SK-N-SH (cell line): ENCODE data around the gene RTP2. TPM values are rescaled to one million over a fixed set of nuclear protein-coding genes. Genes with fewer than 3 reads are reported as not detected.

Experiments
- CTCF ChIA-PET: fragments of 300-600, 350-600 bp; formaldehyde crosslinking; extraction: SDS; loops from one replicate; lab custom pipeline; 2021; lab: Yijun Ruan, JAX
- POLR2A ChIA-PET: fragments of 350-600 bp; sonication (Branson Sonifier 250); formaldehyde crosslinking; extraction: SDS; loops from one replicate; lab custom pipeline; 2020; ENCODE audit warnings: antibody characterized with exemption, inconsistent platforms; lab: Yijun Ruan, JAX
- DNase-seq: peaks from one replicate; pipeline ENCODE4 v3.0.0; 2012
- H2AFZ ChIP-seq: fragments of 200-600 bp; sonication (generic); 2 replicates; pipeline ENCODE4 v1.8.1; 2016; ENCODE audit warnings: antibody characterized with exemption, mild to moderate bottlenecking, low read depth
- H3F3A ChIP-seq: fragments of 200-600 bp; sonication (generic); replicated peaks from 2 replicates; pipeline ENCODE3; 2016; ENCODE audit warnings: antibody characterized with exemption, mild to moderate bottlenecking; ENCODE audit not compliant: insufficient read depth
- H3K27ac ChIP-seq, 2 experiments: fragments of 200-500 bp in 1 of 2; fragments of 200-600 bp in 1 of 2; sonication (Bioruptor generic) in 1 of 2; sonication (generic), shearing (Covaris generic) in 1 of 2; 2 replicates each; pipeline versions ENCODE4 v1.5.1 to v1.6.1; 2014 to 2016; ENCODE audit warnings: low read depth in 2 of 2, inconsistent platforms in 1 of 2, low read length in 1 of 2, mild to moderate bottlenecking in 1 of 2, mixed read lengths in 1 of 2
- H3K27me3 ChIP-seq: fragments of 200-600 bp; sonication (generic), shearing (Covaris generic); 2 replicates; pipeline ENCODE4 v1.6.1; 2016; ENCODE audit warnings: mixed run types; ENCODE audit not compliant: insufficient read depth
- H3K36me3 ChIP-seq, 2 experiments: fragments of 200-500 bp in 1 of 2; fragments of 200-600 bp in 1 of 2; sonication (Bioruptor generic) in 1 of 2; sonication (generic) in 1 of 2; replicated peaks in 1 of 2; 2 replicates each; pipeline versions ENCODE3 to v1.5.1; 2014 to 2016; ENCODE audit warnings: low read length in 1 of 2, mild to moderate bottlenecking in 1 of 2; ENCODE audit not compliant: insufficient read depth in 2 of 2, control insufficient read depth in 1 of 2
- H3K4me1 ChIP-seq, 2 experiments: fragments of 200-500 bp in 1 of 2; fragments of 200-600 bp in 1 of 2; sonication (Bioruptor generic) in 1 of 2; sonication (generic), shearing (Covaris generic) in 1 of 2; 2 replicates each; pipeline versions ENCODE4 v1.5.1 to v1.6.1; 2014 to 2016; ENCODE audit warnings: low read depth in 1 of 2, low read length in 1 of 2, mixed run types in 1 of 2; ENCODE audit not compliant: insufficient read depth in 2 of 2, control insufficient read depth in 1 of 2
- H3K4me2 ChIP-seq: fragments of 200-600 bp; sonication (generic), shearing (Covaris generic); 2 replicates; pipeline ENCODE4 v1.6.1; 2017; ENCODE audit warnings: mixed run types
- H3K4me3 ChIP-seq, 2 experiments: fragments of 200-500 bp in 1 of 2; fragments of 200-600 bp in 1 of 2; sonication (Bioruptor generic) in 1 of 2; sonication (generic), shearing (Covaris generic) in 1 of 2; 2 replicates each; pipeline versions ENCODE4 v1.5.1 to v1.8.1; 2014 to 2016; ENCODE audit warnings: low read depth in 2 of 2, inconsistent platforms in 1 of 2, low read length in 1 of 2, mild to moderate bottlenecking in 1 of 2, mixed read lengths in 1 of 2, moderate library complexity in 1 of 2
- H3K79me2 ChIP-seq: fragments of 200-600 bp; sonication (generic); 2 replicates; pipeline ENCODE4 v1.8.1; 2017; ENCODE audit warnings: mild to moderate bottlenecking; ENCODE audit not compliant: insufficient read depth
- H3K9ac ChIP-seq: fragments of 200-600 bp; sonication (generic); 2 replicates; pipeline ENCODE4 v1.6.1; 2017; ENCODE audit warnings: mixed run types
- H3K9me2 ChIP-seq: fragments of 200-600 bp; sonication (generic); 2 replicates; pipeline ENCODE4 v1.6.1; 2017; ENCODE audit warnings: mixed run types
- H3K9me3 ChIP-seq: fragments of 200-600 bp; sonication (generic); 2 replicates; pipeline ENCODE4 v1.6.1; 2017; ENCODE audit warnings: mixed run types, mild to moderate bottlenecking, moderate library complexity
- H4K20me1 ChIP-seq: fragments of 200-600 bp; sonication (generic); 2 replicates; pipeline ENCODE4 v1.6.1; 2017; ENCODE audit warnings: mild to moderate bottlenecking, mixed run types; ENCODE audit not compliant: insufficient read depth
- CHD2 ChIP-seq: fragments of 150-350 bp; IDR thresholded peaks from 2 replicates; pipeline ENCODE4 v1.6.1; 2018; ENCODE audit warnings: low read length; ENCODE audit not compliant: partially characterized antibody
- CTCF ChIP-seq: fragments of 200-600 bp; sonication (generic); IDR thresholded peaks from 2 replicates; pipeline ENCODE4 v1.6.1; 2017; ENCODE audit warnings: antibody characterized with exemption, mild to moderate bottlenecking, moderate library complexity
- EZH2phosphoT487 ChIP-seq: fragments of 200-600 bp; sonication (generic); IDR thresholded peaks from 2 replicates; pipeline ENCODE4 v1.6.1; 2017; ENCODE audit warnings: low read depth, mixed run types, mild to moderate bottlenecking, antibody characterized with exemption, moderate library complexity, borderline replicate concordance
- FOSL2 ChIP-seq: IDR thresholded peaks from 2 replicates; pipeline ENCODE4 v1.4.0; 2012; ENCODE audit warnings: low read depth, mild to moderate bottlenecking, moderate library complexity, borderline replicate concordance
- FOXJ3 ChIP-seq: sonication (generic); formaldehyde crosslinking; IDR thresholded peaks from 2 replicates; pipeline ENCODE4 v1.5.1; 2020; ENCODE audit warnings: mild to moderate bottlenecking, missing genetic modification reagents
- GATA2 ChIP-seq: sonication (generic); formaldehyde crosslinking; IDR thresholded peaks from 2 replicates; pipeline ENCODE4 v1.5.0; 2020; ENCODE audit warnings: mild to moderate bottlenecking, missing genetic modification reagents
- RAD21 ChIP-seq: IDR thresholded peaks from 2 replicates; pipeline ENCODE4 v1.6.1; 2012; ENCODE audit warnings: mild to moderate bottlenecking, low read length
- RFX5 ChIP-seq: IDR thresholded peaks from 2 replicates; pipeline ENCODE4 v1.6.1; 2012; ENCODE audit warnings: mild to moderate bottlenecking, improper control_type of control experiment, low read length
- RXRA ChIP-seq: IDR thresholded peaks from 2 replicates; pipeline ENCODE4 v1.4.0; 2012; ENCODE audit warnings: low read depth, mild to moderate bottlenecking, borderline replicate concordance
- SIN3A ChIP-seq: IDR thresholded peaks from 2 replicates; pipeline ENCODE4 v1.6.1; 2012; ENCODE audit warnings: low read depth, mild to moderate bottlenecking, low read length, moderate library complexity, borderline replicate concordance
- SMC3 ChIP-seq: IDR thresholded peaks from 2 replicates; pipeline ENCODE4 v1.6.1; 2012; ENCODE audit warnings: low read depth, low read length, improper control_type of control experiment
- ZBTB33 ChIP-seq: IDR thresholded peaks from 2 replicates; pipeline ENCODE4 v1.4.0; 2012; ENCODE audit warnings: low read depth, borderline replicate concordance
- WGBS: methylation state at CpG from one replicate; pipeline ENCODE4 v1.1.6; 2017; ENCODE audit warnings: low lambda C conversion rate; 5-methylcytosine and 5-hydroxymethylcytosine counted together
- polyA plus RNA-seq, 3 experiments: library from polyadenylated mRNA; depleted of rRNA; stranded (reverse); fragments of >200 nt; gene quantifications; 2 replicates each; pipeline ENCODE4 v1.2.3, GENCODE V29; 2012
- TF ChIP-seq, protein P1 (sequence below): fragments of 150-350 bp; IDR thresholded peaks from 2 replicates; pipeline ENCODE4 v1.6.1; 2017; ENCODE audit warnings: antibody characterized with exemption, low read length, low read depth, borderline replicate concordance

The RTP2 gene
- polyA plus RNA-seq, 1 of the 3 experiments (the other 2 are of a cell fraction): 0.07 TPM

GRCh38 chr3:187714404-187714979, 12.1 kb upstream of the RTP2 start:
- peak; percentile 65 for DNase-seq
- H3K27me3 ChIP-seq: no peaks in the 10 kb centered on the region; the same call in 1 of the 2 replicates
- H3K79me2 ChIP-seq: no peaks in the 10 kb centered on the region
- H3K9me2 ChIP-seq: no peaks in the 10 kb centered on the region
- ChIA-PET CTCF (interaction anchor here (0.6 to 7.6 kb wide), 22 partner anchors 9 to 1521 kb away, joined by 3 to 53 read pairs (median 4); partner anchors contain the start of genes BCL6 and RTP2), POLR2A (no interaction called here)
- H3K4me3 ChIP-seq: peak overlapping the region in 1 of 2 experiments; percentile 2; a peak in 1 of 4 replicates
- no peak overlapping the region for H2AFZ ChIP-seq
- H3K36me3 ChIP-seq: no peaks in the 10 kb centered on the region
- no peaks in the 10 kb centered on the region for H4K20me1 ChIP-seq
- H3K4me1 ChIP-seq: no peaks in the 10 kb centered on the region
- no peak overlapping the region for H3K4me2 ChIP-seq
- TF ChIP-seq SMC3 (peak; percentile 78), CTCF (peak; percentile 91), RAD21 (peak; percentile 88)
- TF ChIP-seq, protein P1, sequence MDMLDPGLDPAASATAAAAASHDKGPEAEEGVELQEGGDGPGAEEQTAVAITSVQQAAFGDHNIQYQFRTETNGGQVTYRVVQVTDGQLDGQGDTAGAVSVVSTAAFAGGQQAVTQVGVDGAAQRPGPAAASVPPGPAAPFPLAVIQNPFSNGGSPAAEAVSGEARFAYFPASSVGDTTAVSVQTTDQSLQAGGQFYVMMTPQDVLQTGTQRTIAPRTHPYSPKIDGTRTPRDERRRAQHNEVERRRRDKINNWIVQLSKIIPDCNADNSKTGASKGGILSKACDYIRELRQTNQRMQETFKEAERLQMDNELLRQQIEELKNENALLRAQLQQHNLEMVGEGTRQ: no peak
- H3F3A ChIP-seq: no peaks in the 10 kb centered on the region
- no peak overlapping the region for H3K9ac ChIP-seq
- H3K9me3 ChIP-seq: no peaks in the 10 kb centered on the region
- WGBS: 3% methylated on average over 4 of the region's 4 CpGs
- no peak overlapping the region for H3K27ac ChIP-seq

DNA sequence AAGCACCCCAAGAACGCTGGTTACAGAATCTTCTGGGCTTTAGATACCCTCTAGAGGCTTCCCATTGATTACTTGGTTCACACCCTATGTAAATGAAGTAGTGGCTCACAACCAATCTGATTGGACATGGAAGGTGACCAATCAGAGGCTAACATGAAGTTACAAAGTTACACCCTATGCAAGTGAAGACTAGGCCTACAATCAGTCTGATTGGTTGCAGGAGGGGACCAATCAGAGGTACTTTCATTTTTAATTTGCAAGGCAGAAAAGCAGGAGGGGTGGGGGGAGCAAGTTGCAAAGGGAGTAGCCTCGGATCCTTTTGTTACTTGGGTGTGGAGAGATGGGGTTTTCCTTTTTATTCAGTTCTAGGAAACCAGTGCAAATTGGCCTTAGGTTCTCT, 11.1 kb upstream of the RTP2 start:
- Histone ChIP-seq H3K4me3 (no peak overlapping the region; a peak in 1 of 4 replicates), H3K9me2 (no peaks in the 10 kb centered on the region), H3K9ac (no peak overlapping the region), H3K4me2 (no peak overlapping the region), H3F3A (no peaks in the 10 kb centered on the region), H3K9me3 (no peaks in the 10 kb centered on the region), H3K27ac (no peak overlapping the region), H3K36me3 (no peaks in the 10 kb centered on the region), H3K27me3 (no peaks in the 10 kb centered on the region; the same call in 1 of the 2 replicates), H3K79me2 (no peaks in the 10 kb centered on the region), H2AFZ (peak overlapping the region; percentile 49; the same call in 1 of the 2 replicates), H4K20me1 (no peaks in the 10 kb centered on the region), H3K4me1 (no peaks in the 10 kb centered on the region)
- CTCF ChIA-PET: interaction anchor here (0.9 to 4.6 kb wide), 10 partner anchors 11 to 1411 kb away, joined by 3 to 49 read pairs (median 3); partner anchors contain the start of genes BCL6 and RTP2
- no peak for DNase-seq
- WGBS: 15% methylated on average over 2 of the region's 2 CpGs
- TF ChIP-seq FOXJ3 (CRISPR knock-in tag) (no peak), SIN3A (no peak), ZBTB33 (no peak), FOSL2 (no peak), RXRA (no peak), CHD2 (no peak), GATA2 (CRISPR knock-in tag) (no peak), EZH2phosphoT487 (no peak), RFX5 (no peak)
- POLR2A ChIA-PET: no interaction called here
